Heart left ventricle (tissue), 16 donors: Measurements from ENCODE around the gene SLC39A9. TPM values are rescaled to one million over a fixed set of nuclear protein-coding genes. Genes with fewer than 3 reads are reported as not detected.

ENCODE experiments used
- ATAC-seq, 4 donors: fragments of 200-7000 bp; cut with Tn5 transposase; one replicate each; pipeline ENCODE4 v1.9.1; 2020 to 2022; ENCODE audit warnings: moderate library complexity in 4 of 4, mild to moderate bottlenecking in 3 of 4, moderate number of reproducible peaks in 1 of 4
- DNase-seq, 5 donors: peaks; one replicate each; pipeline ENCODE4 v3.0.0-alpha.2; 2020
- H3K27ac ChIP-seq, 12 donors: fragments of 200-600 bp; sonication (generic) in 4 of 12; one replicate each; pipeline versions ENCODE4 v1.5.0 to v1.8.0; 2016 to 2022; ENCODE audit warnings: mild to moderate bottlenecking in 2 of 12
- H3K27me3 ChIP-seq, 9 donors: fragments of 200-600 bp; sonication (generic) in 2 of 9; one replicate each; pipeline versions ENCODE4 v1.5.1 to v1.8.0; 2016 to 2022; ENCODE audit warnings: mild to moderate bottlenecking in 3 of 9
- H3K36me3 ChIP-seq, 9 donors: fragments of 200-600 bp; sonication (generic) in 2 of 9; one replicate each; pipeline versions ENCODE4 v1.5.0 to v1.8.0; 2018 to 2022; ENCODE audit warnings: mild to moderate bottlenecking in 2 of 9
- H3K4me1 ChIP-seq, 12 donors: fragments of 200-600 bp; sonication (generic) in 4 of 12; one replicate each; pipeline versions ENCODE4 v1.5.0 to v1.8.0; 2016 to 2022; ENCODE audit warnings: mild to moderate bottlenecking in 3 of 12
- H3K4me3 ChIP-seq, 12 donors: fragments of 200-600 bp; sonication (generic) in 4 of 12; one replicate each; pipeline versions ENCODE4 v1.5.0 to v1.8.0; 2017 to 2022; ENCODE audit warnings: mild to moderate bottlenecking in 9 of 12, moderate library complexity in 4 of 12
- H3K9me3 ChIP-seq, 12 donors: fragments of 200-600 bp; sonication (generic) in 4 of 12; one replicate each; pipeline versions ENCODE4 v1.5.0 to v1.8.0; 2016 to 2022; ENCODE audit warnings: mild to moderate bottlenecking in 1 of 12
- CTCF ChIP-seq, 12 donors: fragments of 200-600 bp; sonication (generic) in 4 of 12; IDR thresholded peaks; one replicate each; pipeline versions ENCODE4 v1.5.0 to v1.8.0; 2018 to 2022; ENCODE audit warnings: antibody characterized with exemption in 12 of 12, mild to moderate bottlenecking in 5 of 12
- POLR2A ChIP-seq, 2 donors: fragments of 450-650 bp; IDR thresholded peaks; one replicate each; pipeline ENCODE4 v1.6.1; 2017; ENCODE audit warnings: antibody characterized with exemption in 2 of 2, mild to moderate bottlenecking in 2 of 2, moderate library complexity in 2 of 2
- WGBS, 4 donors: extraction: QIAGEN DNeasy Blood & Tissue Kit in 2 of 4; methylation state at CpG; one replicate each; pipeline versions ENCODE4 v1.1.5 to v1.1.7; 2013 to 2018; 5-methylcytosine and 5-hydroxymethylcytosine counted together
- intact Hi-C, 10 donors: fragments of 100-400 bp; cut with DNase I; formaldehyde crosslinking; loops; one replicate each; pipeline versions ENCODE4 v1.11.1 to v1.14.2; 2022
- polyA plus RNA-seq, 2 donors: library from polyadenylated mRNA; stranded (reverse); fragments of 200-250 nt; gene quantifications; one replicate each; pipeline ENCODE4 v1.2.3, GENCODE V29; 2013
- total RNA-seq, 9 donors: library from RNA; depleted of rRNA in 2 of 9; stranded (reverse); fragments of >200 nt in 2 of 9; fragmentation: NEBNext Ultra II Directional in 3 of 9; extraction: Animal tissue kit (Norgen Biotek cat#: 25700) in 3 of 9; gene quantifications; one replicate each; pipeline versions ENCODE4 v1.1.0 to v1.2.4, GENCODE V29; 2016 to 2023
- donor health status: ischemic (EF 13 %, LVEDD 7.1; RV severe dilation, severe dysfunction).
- donor health status: healthy with polysubstance abuse.
- donor health status: DM: no; HTN: yes; CAD: no.
- donor health status: DM: no; HTN: no; CAD: no.
- donor health status: ischemic (EF 25% LVEDD 6.9; RV normal size, moderate dysfunction).
- donor health status: ischemic (EF 25% LVEDD 5.7; RV mildly dilated, moderate dysfunction).
- donor health status: healthy.
- donor health status: DM: yes; HTN: yes; CAD: no.
- donor health status: ischemic (EF 35%, LVEDD 5.7; RV mildly dilated, moderate dysfunction).
- donor health status: nonischemic (EF 11% LVEDD 7.7; RV severe dilation, severe dysfunction).
- donor health status: DM: yes; HTN: yes; CAD: no.
- donor health status: PGD.
- donor health status: ischemic (EF 29% LVEDD 5.4; RV normal size, mild dysfunction).
- donor health status: nonischemic (EF 23%, LVEDD 6.1; RV moderate dilation, normal function).

Gene SLC39A9
- total and polyA plus RNA-seq, 11 donors, result 7.2 to 37.5 (median 25.5) TPM

GRCh38 chr14:69357544-69358200 is 40.8 kb upstream of the SLC39A9 start:
- no peak for DNase-seq
- ATAC-seq, result no peak

GRCh38 chr14:69358233-69358963 is 40.1 kb upstream of the SLC39A9 start:
- intact Hi-C loops, result loop anchor here in 2 of 10 donors (5.0 kb wide), 1 partner anchor 101 kb away; no protein-coding TSS in a partner anchor
- H3K4me1 ChIP-seq, result peaks cover 0 to 15% (median 11%) of the 10 kb centered on the region in 12 donors
- H3K27me3 ChIP-seq, result no peaks in the 10 kb centered on the region
- no peaks in the 10 kb centered on the region for H3K9me3 ChIP-seq
- 66 to 76% (median 69%) methylated on average over 10 to 12 of the region's 12 CpGs for WGBS, 4 donors
- H3K27ac ChIP-seq, result no peak overlapping the region
- H3K4me3 ChIP-seq, result no peak overlapping the region
- ATAC-seq (no peak), DNase-seq (no peak)
- no peaks in the 10 kb centered on the region for H3K36me3 ChIP-seq
- TF ChIP-seq POLR2A (IDR thresholded peaks at IDR 0.05), result no peak
- TF ChIP-seq CTCF (IDR thresholded peaks at IDR 0.05), result no peak

More at GRCh38 chr14:69357544-69358200, 40.8 kb upstream of the SLC39A9 start:
- WGBS, 4 donors, result 85 to 91% (median 88%) methylated on average over 7 of the region's 7 CpGs
- no peak overlapping the region for H3K4me3 ChIP-seq
- no peaks in the 10 kb centered on the region for H3K27me3 ChIP-seq
- no peaks in the 10 kb centered on the region for H3K9me3 ChIP-seq
- intact Hi-C loops, result loop anchor here in 2 of 10 donors (5.0 kb wide), 1 partner anchor 100 kb away; no protein-coding TSS in a partner anchor
- no peaks in the 10 kb centered on the region for H3K36me3 ChIP-seq
- H3K4me1 ChIP-seq, result peaks cover 0 to 15% (median 11%) of the 10 kb centered on the region in 12 donors
- H3K27ac ChIP-seq, result no peak overlapping the region
- TF ChIP-seq POLR2A (IDR thresholded peaks at IDR 0.05) (no peak), CTCF (IDR thresholded peaks at IDR 0.05) (no peak)

- intact Hi-C loops, result loop anchor here in 2 of 10 donors (5.0 kb wide), 1 partner anchor 102 kb away; no protein-coding TSS in a partner anchor
- 75 to 86% (median 82%) methylated on average over 3 of the region's 3 CpGs for WGBS, 4 donors
These were observed 39.5 kb upstream of the SLC39A9 start for GRCh38 chr14:69358966-69359365.

More at GRCh38 chr14:69358966-69359365, 39.5 kb upstream of the SLC39A9 start:
- no peak for DNase-seq
- no peaks in the 10 kb centered on the region for H3K27me3 ChIP-seq
- no peak overlapping the region for H3K4me3 ChIP-seq
- H3K27ac ChIP-seq, result no peak overlapping the region
- no peaks in the 10 kb centered on the region for H3K9me3 ChIP-seq
- TF ChIP-seq POLR2A (IDR thresholded peaks at IDR 0.05) (no peak), CTCF (IDR thresholded peaks at IDR 0.05) (no peak)
- no peak for ATAC-seq
- H3K4me1 ChIP-seq, result peaks cover 0 to 15% (median 11%) of the 10 kb centered on the region in 12 donors
- H3K36me3 ChIP-seq, result no peaks in the 10 kb centered on the region
